Measurements from ENCODE around the gene PI4K2B. TPM values are rescaled to one million over a fixed set of nuclear protein-coding genes. Genes with fewer than 3 reads are reported as not detected.
A peak's percentile ranks its signal among the peaks of the same experiment; 100 is the strongest.

PI4K2B gene
- total and polyA plus RNA-seq, 8 donors: 22.0 to 31.9 (median 25.9) TPM

DNA sequence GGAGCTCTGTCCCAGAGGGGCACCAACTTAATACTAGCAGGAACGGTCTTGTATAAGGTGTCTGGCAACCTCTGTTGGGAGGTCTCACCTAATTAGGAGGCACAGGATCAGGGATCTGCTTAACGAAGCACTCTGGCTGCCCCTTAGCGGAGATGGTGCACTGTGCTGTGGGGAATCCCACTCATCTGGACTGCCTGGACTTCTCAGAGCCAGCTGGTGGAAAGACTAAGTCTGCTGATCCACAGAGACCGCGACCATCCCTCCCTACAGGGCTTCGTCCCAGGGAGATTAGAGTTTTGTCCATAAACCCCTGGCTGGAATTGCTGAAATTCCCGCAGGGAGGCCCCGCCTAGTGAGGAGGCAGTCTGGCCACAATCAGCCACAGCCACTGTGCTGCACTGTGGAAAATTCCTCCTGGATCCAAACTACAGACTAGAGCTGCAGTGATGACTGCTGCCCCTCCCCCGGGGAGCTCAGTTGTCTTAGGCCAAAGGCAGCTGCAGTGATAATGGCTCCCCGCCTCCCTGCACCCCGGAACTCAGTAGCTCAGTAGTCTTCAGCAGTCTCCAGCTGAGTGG lies 56.7 kb downstream of the PI4K2B start:
- Histone ChIP-seq H3K27ac (no peak overlapping the region), H3K36me3 (no peaks in the 10 kb centered on the region), H3K4me3 (no peak overlapping the region), H3K9me3 (peaks cover 0 to 8% of the 10 kb centered on the region in 2 donors), H3K27me3 (no peaks in the 10 kb centered on the region), H3K4me1 (no peaks in the 10 kb centered on the region)
- TF ChIP-seq, protein P1, sequence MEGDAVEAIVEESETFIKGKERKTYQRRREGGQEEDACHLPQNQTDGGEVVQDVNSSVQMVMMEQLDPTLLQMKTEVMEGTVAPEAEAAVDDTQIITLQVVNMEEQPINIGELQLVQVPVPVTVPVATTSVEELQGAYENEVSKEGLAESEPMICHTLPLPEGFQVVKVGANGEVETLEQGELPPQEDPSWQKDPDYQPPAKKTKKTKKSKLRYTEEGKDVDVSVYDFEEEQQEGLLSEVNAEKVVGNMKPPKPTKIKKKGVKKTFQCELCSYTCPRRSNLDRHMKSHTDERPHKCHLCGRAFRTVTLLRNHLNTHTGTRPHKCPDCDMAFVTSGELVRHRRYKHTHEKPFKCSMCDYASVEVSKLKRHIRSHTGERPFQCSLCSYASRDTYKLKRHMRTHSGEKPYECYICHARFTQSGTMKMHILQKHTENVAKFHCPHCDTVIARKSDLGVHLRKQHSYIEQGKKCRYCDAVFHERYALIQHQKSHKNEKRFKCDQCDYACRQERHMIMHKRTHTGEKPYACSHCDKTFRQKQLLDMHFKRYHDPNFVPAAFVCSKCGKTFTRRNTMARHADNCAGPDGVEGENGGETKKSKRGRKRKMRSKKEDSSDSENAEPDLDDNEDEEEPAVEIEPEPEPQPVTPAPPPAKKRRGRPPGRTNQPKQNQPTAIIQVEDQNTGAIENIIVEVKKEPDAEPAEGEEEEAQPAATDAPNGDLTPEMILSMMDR (IDR thresholded peaks at IDR 0.05): no peak
- DNase-seq (no peak), ATAC-seq (no peak)
- intact Hi-C loops (cut with DNase I): no loop called here

DNA sequence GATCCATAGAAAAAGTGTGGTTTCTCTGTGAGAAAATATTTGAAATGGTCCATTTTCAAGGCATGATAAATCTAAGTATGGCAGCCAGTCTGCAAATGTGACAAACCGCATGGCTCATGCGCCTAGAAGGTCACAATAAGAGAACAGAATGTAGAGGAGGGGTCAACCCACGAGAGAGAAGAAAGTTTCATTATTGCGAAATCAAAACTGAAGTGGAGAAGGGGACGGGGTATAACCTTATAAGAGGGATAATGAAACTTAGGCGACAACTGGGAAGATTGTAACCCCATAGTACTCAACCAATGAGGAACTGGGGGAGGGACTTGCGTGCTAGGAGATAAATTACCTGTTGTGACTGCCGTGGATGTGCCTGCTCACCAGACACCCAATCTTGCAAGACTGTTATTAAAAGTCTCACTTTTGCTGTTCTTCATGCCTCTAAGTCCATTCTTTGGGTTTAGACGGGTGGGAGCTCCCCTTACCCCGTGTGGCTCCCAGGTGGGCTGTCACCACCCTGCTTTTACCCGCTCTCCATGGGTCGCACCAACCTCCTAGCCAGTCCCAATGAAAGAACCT lies 57.4 kb downstream of the PI4K2B start:
- TF ChIP-seq, protein P1 (IDR thresholded peaks at IDR 0.05): no peak
- ATAC-seq (no peak), DNase-seq (no peak)
- Histone ChIP-seq H3K36me3 (no peaks in the 10 kb centered on the region), H3K27ac (no peak overlapping the region), H3K4me1 (no peaks in the 10 kb centered on the region), H3K4me3 (no peak overlapping the region), H3K9me3 (peaks cover 0 to 8% of the 10 kb centered on the region in 2 donors), H3K27me3 (no peaks in the 10 kb centered on the region)
- intact Hi-C loops (cut with DNase I): no loop called here

DNA sequence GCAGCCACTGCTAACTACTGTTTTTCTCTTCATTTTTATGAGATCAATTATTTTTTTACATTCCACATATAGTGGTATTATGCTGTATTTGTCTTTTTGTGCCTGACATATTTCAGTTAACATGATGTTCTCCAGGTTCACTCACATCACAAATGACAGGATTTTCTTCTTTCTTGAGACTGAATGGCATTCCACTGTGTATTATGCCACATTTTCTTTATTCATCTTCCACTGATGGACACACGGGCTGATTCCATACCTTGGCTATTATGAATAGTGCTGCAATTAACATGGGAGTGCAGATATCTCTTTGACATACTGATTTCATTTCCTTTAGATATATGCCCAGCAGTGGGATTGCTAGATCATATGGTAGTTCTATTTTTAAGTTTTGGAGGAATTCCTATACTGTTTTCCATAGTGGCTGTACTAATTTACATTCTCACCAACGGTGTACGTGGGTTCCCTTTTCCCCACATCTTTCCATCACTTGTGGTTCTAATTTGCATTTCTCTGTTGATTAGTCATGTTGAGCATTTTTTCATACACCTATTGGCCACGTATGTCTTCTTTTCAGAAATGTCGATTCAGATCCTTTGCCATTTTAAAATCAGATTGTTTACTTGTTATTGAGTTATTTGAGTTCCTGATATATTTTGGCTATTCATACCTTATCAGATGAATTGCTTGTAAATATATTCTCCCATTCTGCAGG lies 63.9 kb downstream of the PI4K2B start:
- Histone ChIP-seq H3K9me3 (no peaks in the 10 kb centered on the region), H3K27me3 (no peaks in the 10 kb centered on the region), H3K36me3 (no peaks in the 10 kb centered on the region), H3K27ac (no peak overlapping the region), H3K4me1 (no peaks in the 10 kb centered on the region), H3K4me3 (no peak overlapping the region)
- intact Hi-C loops (cut with DNase I): no loop called here
- no peak for DNase-seq
- TF ChIP-seq, protein P1 (IDR thresholded peaks at IDR 0.05): no peak
- ATAC-seq: no peak

DNA sequence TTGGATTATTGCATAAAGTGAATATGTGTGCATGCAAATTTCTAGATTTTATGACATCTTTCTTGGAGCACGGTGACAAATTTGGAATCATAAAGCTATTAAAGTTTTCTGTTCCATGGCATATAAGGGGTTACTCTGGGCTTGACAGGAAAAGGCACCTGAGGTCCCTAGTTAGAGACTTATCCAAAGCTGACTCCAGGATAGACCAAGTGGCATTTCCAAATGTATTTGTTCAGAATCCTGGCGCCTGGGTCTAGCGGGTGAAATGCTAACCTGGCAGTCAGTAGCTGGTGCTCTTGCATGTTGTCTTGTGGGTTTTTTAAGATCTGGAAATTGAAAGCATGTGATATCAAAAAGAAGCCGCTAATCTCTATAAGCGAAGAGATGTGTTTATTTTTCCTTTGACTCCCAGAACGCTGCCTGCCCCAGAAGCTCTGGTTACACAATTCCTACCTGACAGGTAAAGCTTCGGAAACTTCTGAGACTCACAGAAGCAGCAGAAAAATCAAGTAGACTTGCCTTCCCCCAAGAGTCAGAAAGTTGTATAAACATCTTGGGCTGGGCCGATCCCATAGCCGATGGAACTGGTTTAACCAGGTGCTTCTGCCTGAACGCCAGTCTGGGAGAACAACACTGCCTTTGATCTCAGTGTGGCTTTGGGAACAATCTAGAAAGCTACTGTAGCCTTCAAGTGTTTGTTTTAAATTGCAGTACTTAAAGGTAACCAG lies 65.8 kb downstream of the PI4K2B start:
- no peak overlapping the region for H3K4me3 ChIP-seq
- DNase-seq (peak in 3 of 4 donors; percentile 42 to 88 (median 70)), ATAC-seq (peak; percentile 92)
- TF ChIP-seq, protein P1 (IDR thresholded peaks at IDR 0.05): no peak
- H3K36me3 ChIP-seq: no peaks in the 10 kb centered on the region
- intact Hi-C loops (cut with DNase I): no loop called here
- H3K9me3 ChIP-seq: no peaks in the 10 kb centered on the region
- H3K27me3 ChIP-seq: no peaks in the 10 kb centered on the region
- no peaks in the 10 kb centered on the region for H3K4me1 ChIP-seq
- peak overlapping the region; percentile 38 to 70 for H3K27ac ChIP-seq

DNA sequence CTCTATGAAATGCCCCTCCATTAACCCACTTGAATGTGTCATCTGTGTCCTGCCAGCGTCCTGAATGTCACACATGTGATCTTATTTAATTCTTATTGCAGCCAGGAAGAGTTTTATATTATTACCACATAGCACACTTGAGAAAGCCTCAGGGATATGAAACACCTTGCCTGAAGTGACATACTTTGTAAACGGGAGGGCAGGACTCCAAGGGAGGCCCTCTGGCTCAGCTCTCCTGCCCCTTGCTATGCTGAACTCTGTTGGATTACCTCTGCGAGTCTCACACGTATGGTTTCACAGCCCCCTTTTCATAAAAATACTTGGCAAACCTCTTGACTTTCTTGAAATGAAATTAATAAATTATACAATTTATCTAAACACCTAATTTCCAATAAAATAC lies 67.6 kb downstream of the PI4K2B start:
- Histone ChIP-seq H3K27me3 (no peaks in the 10 kb centered on the region), H3K27ac (peak overlapping the region in 1 of 2 donors; percentile 70), H3K4me1 (no peaks in the 10 kb centered on the region), H3K9me3 (no peaks in the 10 kb centered on the region), H3K36me3 (no peaks in the 10 kb centered on the region), H3K4me3 (no peak overlapping the region)
- peak; percentile 51 for ATAC-seq
- TF ChIP-seq, protein P1 (IDR thresholded peaks at IDR 0.05): no peak
- peak in 1 of 4 donors; percentile 28 for DNase-seq
- intact Hi-C loops (cut with DNase I): no loop called here

Measured in left lung (tissue), 10 donors.